Activated CD4-positive, alpha-beta T cell treated with anti-CD3 and anti-CD28 coated beads, Interleukin-2, Interleukin-4, amounts not matched to agents 100 ng/mL and 50 ng/mL, durations not matched to agents 16 hours and 8 hours (primary cell): ENCODE data around the gene OTOF.

Source experiments
- DNase-seq: peaks from one replicate; pipeline ENCODE4 v3.0.0-alpha.2; 2020; ENCODE audit warnings: low spot score

OTOF gene

GRCh38 chr2:26464390-26465265 lies 13.3 kb downstream of the OTOF start:
- no peak for DNase-seq

GRCh38 chr2:26463244-26464192 lies 14.4 kb downstream of the OTOF start:
- no peak for DNase-seq

- DNase-seq, result no peak
Measured at GRCh38 chr2:26462511-26463243, 15.2 kb downstream of the OTOF start.

- DNase-seq, result no peak
Measured at GRCh38 chr2:26462100-26462499, 15.8 kb downstream of the OTOF start.

- DNase-seq, result no peak
Measured at GRCh38 chr2:26461601-26462023, 16.3 kb downstream of the OTOF start.

GRCh38 chr2:26460613-26461031 lies 17.3 kb downstream of the OTOF start:
- DNase-seq, result no peak

- DNase-seq, result no peak
Measured at GRCh38 chr2:26459991-26460612, 17.8 kb downstream of the OTOF start.

- DNase-seq, result no peak
Measured at GRCh38 chr2:26458365-26459042, 19.4 kb downstream of the OTOF start.

- no peak for DNase-seq
Measured at GRCh38 chr2:26457695-26458364, 20.1 kb downstream of the OTOF start.

- no peak for DNase-seq
Measured at GRCh38 chr2:26457251-26457666, 20.7 kb downstream of the OTOF start.

GRCh38 chr2:26456440-26457250 lies 21.3 kb downstream of the OTOF start:
- no peak for DNase-seq

- DNase-seq, result no peak
Measured at GRCh38 chr2:26455670-26456439, 22.1 kb downstream of the OTOF start.

- DNase-seq, result no peak
Measured at GRCh38 chr2:26455037-26455669, 22.8 kb downstream of the OTOF start.

- no peak for DNase-seq
Measured at GRCh38 chr2:26454561-26455001, 23.3 kb downstream of the OTOF start.

GRCh38 chr2:26453421-26454329 lies 24.2 kb downstream of the OTOF start:
- DNase-seq, result no peak

- no peak for DNase-seq
Measured at GRCh38 chr2:26451700-26452099, 26.2 kb downstream of the OTOF start.

GRCh38 chr2:26450031-26450635 lies 27.8 kb downstream of the OTOF start:
- DNase-seq, result no peak
